OCI-LY1 (cell line): ENCODE results near the gene CLEC4E.

Experiments used
- CTCF ChIP-seq: fragments of 200-600 bp; sonication (generic), shearing (Covaris generic); IDR thresholded peaks from 2 replicates; pipeline ENCODE4 v1.5.1; 2017; ENCODE audit warnings: mild to moderate bottlenecking, antibody characterized with exemption, low read length, moderate library complexity, mixed read lengths
- EZH2 ChIP-seq: fragments of 200-600 bp; sonication (generic), shearing (Covaris generic); IDR thresholded peaks from 2 replicates; pipeline ENCODE4 v1.8.0; 2017; ENCODE audit warnings: borderline replicate concordance, mixed run types, mild to moderate bottlenecking, antibody characterized with exemption, low read length, moderate library complexity, mixed read lengths

GRCh38 chr12:8504351-8504750 is 36.4 kb downstream of the CLEC4E start:
- TF ChIP-seq CTCF (no peak), EZH2 (no peak)
